LNCaP clone FGC (cell line): ENCODE data around the gene CEBPE.

ENCODE experiments used
- DNase-seq: peaks from one replicate; pipeline ENCODE4 v3.0.0-alpha.2; 2011; ENCODE audit warnings: low read depth
- H3K4me3 ChIP-seq: 2 replicates; pipeline ENCODE4 v1.5.1; 2011; ENCODE audit warnings: mild to moderate bottlenecking, low read depth, low read length, control low read depth
- TF ChIP-seq, protein P1 (sequence below): IDR thresholded peaks from 2 replicates; pipeline ENCODE4 v1.5.1; 2012; ENCODE audit warnings: mild to moderate bottlenecking; ENCODE audit not compliant: control insufficient read depth, insufficient read depth; ENCODE audit errors: extremely low read depth

The CEBPE gene

DNA sequence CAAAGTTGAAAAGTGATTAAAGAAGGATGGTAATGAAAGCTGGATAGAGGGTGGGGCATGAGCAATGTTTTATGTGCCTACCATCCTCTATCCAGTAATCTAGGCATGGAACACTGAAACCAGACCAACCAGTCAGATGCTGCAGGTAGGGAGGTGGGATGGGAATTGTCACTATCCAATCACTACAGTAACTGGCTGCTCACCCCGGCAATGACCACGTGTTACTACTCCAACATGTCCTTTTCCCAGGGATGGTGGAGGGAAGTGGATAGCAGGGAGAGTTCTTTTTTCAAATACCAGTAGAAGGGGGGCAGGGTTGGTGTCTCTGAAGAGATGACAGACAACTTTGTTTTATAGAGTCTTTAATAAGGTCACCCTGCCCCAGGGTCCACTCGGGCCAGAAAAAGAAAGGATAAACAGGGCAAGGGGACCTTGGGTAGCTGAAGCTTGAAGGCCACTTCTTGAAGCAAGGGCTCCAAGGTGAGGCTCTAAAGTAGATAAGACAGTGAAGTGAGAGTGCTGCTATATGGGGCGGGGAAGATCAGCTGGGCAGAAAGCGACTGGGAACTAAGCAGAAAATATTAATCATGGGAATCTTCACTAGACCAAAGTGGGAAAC, 47.0 kb downstream of the CEBPE start:
- peak overlapping the region; percentile 85 for H3K4me3 ChIP-seq
- TF ChIP-seq, protein P1, sequence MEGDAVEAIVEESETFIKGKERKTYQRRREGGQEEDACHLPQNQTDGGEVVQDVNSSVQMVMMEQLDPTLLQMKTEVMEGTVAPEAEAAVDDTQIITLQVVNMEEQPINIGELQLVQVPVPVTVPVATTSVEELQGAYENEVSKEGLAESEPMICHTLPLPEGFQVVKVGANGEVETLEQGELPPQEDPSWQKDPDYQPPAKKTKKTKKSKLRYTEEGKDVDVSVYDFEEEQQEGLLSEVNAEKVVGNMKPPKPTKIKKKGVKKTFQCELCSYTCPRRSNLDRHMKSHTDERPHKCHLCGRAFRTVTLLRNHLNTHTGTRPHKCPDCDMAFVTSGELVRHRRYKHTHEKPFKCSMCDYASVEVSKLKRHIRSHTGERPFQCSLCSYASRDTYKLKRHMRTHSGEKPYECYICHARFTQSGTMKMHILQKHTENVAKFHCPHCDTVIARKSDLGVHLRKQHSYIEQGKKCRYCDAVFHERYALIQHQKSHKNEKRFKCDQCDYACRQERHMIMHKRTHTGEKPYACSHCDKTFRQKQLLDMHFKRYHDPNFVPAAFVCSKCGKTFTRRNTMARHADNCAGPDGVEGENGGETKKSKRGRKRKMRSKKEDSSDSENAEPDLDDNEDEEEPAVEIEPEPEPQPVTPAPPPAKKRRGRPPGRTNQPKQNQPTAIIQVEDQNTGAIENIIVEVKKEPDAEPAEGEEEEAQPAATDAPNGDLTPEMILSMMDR, result no peak
- peak; percentile 90 for DNase-seq

DNA sequence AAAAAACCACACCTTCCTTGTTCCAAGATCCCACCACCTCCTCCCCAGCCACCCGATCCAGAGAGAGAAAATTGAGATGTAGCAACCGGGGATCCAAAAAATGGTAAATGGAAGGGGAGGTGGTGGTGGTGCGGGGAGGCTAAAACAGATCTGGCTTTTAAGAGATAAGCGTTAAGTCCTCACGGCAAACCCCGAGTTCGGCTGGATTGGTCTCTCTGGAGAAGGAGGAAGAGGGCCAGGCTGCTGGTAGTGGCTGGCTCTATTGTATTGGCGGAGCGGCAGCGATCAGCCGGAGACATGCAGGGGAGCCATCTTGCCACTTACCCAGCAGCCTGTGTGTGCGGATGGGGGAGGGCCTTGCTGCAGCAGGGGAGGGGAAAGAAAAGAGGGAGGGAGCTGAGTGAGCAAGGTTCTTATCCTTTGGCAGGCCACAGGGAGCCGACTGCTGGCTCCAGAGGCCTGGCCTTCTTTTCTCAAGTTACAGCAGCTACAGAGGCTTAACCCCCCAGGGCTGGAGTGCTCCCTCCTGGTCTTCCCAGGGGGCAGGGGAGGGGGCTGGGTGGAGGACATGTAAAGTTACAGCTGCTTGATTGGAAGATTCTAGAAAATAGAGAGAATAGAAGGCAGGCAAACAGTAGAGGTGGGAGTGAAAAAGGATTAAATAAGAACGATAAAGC, 47.7 kb downstream of the CEBPE start:
- peak overlapping the region; percentile 85 for H3K4me3 ChIP-seq
- peak; percentile 81 for DNase-seq
- TF ChIP-seq, protein P1, result no peak

DNA sequence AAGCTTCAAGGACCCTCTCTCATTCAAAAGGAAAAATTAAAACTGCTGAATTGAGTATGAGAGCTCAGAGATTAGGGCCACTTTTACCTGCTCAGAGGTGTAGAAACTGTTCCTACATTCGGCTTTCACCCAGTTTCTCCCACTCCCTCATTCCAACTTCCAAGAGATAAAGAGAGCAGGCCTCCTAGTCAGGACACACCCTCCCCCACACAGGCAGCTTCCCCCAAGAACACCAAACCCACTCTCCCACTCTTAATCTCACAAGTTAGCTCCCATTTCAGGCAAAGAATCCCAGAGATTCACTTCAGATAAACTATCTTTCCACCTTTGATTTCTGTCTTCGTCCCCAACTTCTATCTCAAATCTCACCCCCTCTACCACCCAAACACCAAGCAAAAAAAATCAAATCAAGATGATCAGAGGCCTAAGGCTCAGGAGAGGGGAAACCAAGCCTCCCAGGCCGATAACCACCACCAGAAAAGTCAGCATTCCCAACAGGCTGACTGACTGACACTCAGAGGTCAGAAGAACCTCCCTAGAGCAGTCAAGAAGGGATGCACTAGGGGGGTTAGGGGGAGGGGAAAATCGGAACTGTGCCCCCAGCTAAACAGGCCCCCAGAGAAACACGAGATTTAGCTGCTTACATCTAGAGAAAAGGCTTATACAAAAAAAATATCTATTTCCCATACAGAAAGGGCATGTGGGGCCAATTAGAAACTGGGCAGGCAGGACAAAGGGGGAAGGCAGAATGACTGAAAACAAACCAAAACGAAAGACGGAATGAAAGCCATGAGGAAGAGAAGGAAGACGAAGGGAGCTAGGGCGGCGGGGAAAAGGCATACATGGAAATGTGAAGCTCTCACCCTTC, 48.6 kb downstream of the CEBPE start:
- DNase-seq, result no peak
- peak overlapping the region; percentile 85 for H3K4me3 ChIP-seq
- TF ChIP-seq, protein P1, result no peak

DNA sequence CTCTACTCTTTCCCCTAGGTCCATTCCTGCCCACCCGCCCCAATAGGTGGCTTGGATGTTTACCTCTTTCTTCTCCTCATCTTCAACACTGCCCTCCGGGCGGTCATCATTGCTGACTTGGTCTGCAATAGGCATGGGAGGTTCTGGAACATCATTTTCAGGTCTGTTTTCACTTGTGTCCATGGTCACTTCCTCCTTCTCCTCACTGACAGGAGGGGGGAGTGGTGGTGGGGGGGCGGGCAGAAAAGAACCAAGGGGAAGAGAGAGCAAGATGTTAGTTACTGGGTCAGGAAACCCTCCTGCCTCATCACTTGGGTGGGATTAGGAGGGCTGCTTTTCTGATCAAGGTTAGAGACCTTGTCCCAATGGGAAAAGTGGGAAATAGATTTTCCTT, 49.6 kb downstream of the CEBPE start:
- TF ChIP-seq, protein P1, result no peak
- DNase-seq, result no peak
- no peak overlapping the region for H3K4me3 ChIP-seq

DNA sequence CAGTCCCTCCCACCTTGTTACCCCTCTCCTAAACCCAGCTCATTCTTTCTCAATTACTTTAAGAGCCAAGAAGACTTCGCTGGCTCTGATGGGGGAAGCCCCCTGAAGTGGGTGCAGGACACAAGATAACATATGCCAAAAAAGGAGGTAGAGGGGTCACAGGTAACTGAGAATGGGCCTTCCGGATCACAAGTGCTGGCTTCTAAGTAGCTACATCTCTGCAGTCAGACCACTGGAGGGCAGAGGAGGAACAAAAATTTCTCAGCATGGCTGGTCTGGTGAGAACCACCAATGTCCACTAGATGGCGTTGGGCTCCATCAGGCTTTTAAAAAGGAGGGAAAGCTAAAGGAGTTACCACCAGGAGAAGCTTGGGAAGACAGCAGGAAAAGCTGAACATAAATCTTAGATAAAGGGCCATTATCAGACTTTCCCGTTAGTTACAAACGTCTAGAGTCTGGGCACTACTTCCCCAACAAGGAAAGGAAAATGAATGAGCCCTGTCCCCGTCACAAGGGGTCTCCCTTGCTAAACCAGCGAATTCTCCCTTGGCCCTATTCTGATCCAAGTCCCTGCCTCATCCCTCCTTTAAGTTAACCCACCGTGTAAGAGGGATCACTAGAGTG, 50.2 kb downstream of the CEBPE start:
- H3K4me3 ChIP-seq, result peak overlapping the region; percentile 21
- DNase-seq, result peak; percentile 82
- TF ChIP-seq, protein P1, result peak; percentile 99

DNA sequence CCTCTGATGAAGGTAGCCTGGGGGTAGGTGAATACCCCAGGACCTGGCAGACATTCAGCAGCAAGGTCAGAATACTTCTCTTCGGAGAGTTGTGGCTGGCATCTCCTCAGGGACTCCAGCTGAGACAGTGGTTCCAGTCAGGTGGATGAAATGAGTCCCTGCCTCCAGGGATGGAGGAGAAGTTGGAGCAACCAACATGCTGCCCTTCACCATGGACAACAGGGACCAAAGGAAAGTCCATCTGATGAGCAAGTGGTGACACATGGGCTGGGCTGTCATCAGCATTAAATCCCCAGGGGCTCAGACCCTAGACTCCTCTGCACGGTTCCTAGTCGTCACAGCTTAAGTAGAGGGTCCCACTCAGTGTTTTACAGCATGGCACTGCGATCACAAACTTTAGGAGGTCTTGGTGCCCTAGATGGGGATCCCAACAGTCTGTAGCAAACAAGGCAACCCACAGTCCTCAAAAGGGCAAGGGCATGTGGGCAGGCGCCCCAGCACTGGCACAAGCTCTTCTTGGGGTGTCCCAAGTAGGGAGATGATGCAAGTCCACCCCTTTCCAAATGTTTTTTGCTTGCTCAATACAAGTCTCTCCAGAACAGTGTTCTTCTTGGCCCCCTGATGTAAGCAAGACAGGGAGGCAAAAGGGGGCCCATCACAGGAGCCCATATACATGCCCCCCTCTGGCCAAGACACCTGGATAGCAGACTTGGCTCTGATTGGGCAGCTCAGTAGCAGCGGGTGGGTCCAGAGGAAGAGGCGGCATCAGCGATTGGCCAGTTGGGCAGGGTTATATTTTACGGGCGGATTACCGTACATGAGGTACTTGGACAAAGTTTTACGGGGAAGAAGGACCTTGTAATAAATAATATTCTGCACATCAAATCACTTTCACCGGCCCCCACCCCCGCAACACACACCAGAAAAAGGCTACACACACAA, 50.9 kb downstream of the CEBPE start:
- peak overlapping the region; percentile 21 for H3K4me3 ChIP-seq

More for the DNA sequence above, 50.9 kb downstream of the CEBPE start:
- DNase-seq, result no peak
- TF ChIP-seq, protein P1, result no peak
